HepG2 (cell line): Measurements from ENCODE around the gene BAHD1. TPM values are rescaled to one million over a fixed set of nuclear protein-coding genes. Genes with fewer than 3 reads are reported as not detected.

ENCODE experiments used
- BORCS8-MEF2B ChIP-seq: sonication (generic); formaldehyde crosslinking; IDR thresholded peaks from 2 replicates; pipeline ENCODE4 v1.8.0; 2022; ENCODE audit warnings: mild to moderate bottlenecking, missing genetic modification reagents
- CCDC6 ChIP-seq: sonication (generic); formaldehyde crosslinking; IDR thresholded peaks from 2 replicates; pipeline ENCODE4 v1.8.1; 2022; ENCODE audit warnings: mild to moderate bottlenecking, missing genetic modification reagents, moderate library complexity
- CHCHD3 ChIP-seq: sonication (generic); formaldehyde crosslinking; IDR thresholded peaks from 2 replicates; pipeline ENCODE4 v1.8.0; 2022; ENCODE audit warnings: mild to moderate bottlenecking, missing genetic modification reagents, moderate library complexity
- ESRRA ChIP-seq: sonication (generic); formaldehyde crosslinking; IDR thresholded peaks from 2 replicates; pipeline ENCODE4 v1.5.1; 2020; ENCODE audit warnings: mild to moderate bottlenecking, low read depth, missing genetic modification reagents
- FOXP1 ChIP-seq, 2 experiments: fragments of 450-650 bp in 1 of 2; IDR thresholded peaks; 2 replicates each; pipeline ENCODE4 v1.6.1; 2017 to 2018; ENCODE audit warnings: antibody characterized with exemption in 1 of 2
- IRF9 ChIP-seq: sonication (generic); formaldehyde crosslinking; IDR thresholded peaks from 2 replicates; pipeline ENCODE4 v1.8.0; 2022; ENCODE audit warnings: missing genetic modification reagents, mild to moderate bottlenecking, borderline replicate concordance
- LCORL ChIP-seq, 2 experiments: fragments of 450-650 bp in 1 of 2; sonication (generic) in 1 of 2; formaldehyde crosslinking in 1 of 2; IDR thresholded peaks; 2 replicates each; pipeline versions ENCODE4 v1.5.0 to v1.6.1; 2017 to 2020; ENCODE audit warnings: antibody characterized with exemption in 1 of 2, missing genetic modification reagents in 1 of 2
- SMAD9 ChIP-seq: sonication (generic); formaldehyde crosslinking; IDR thresholded peaks from 2 replicates; pipeline ENCODE4 v1.5.1; 2020; ENCODE audit warnings: mild to moderate bottlenecking, missing genetic modification reagents
- SOX6 ChIP-seq, 2 experiments: fragments of 450-650 bp in 1 of 2; sonication (generic) in 1 of 2; formaldehyde crosslinking in 1 of 2; IDR thresholded peaks; 2 replicates each; pipeline versions ENCODE4 v1.4.0 to v1.6.1; 2017 to 2020; ENCODE audit warnings: antibody characterized with exemption in 1 of 2, mild to moderate bottlenecking in 1 of 2, missing genetic modification reagents in 1 of 2
- SP4 ChIP-seq: sonication (generic); formaldehyde crosslinking; IDR thresholded peaks from 2 replicates; pipeline ENCODE4 v1.8.1; 2023; ENCODE audit warnings: mild to moderate bottlenecking, missing genetic modification reagents
- U2AF2 ChIP-seq: fragments of 200-400 bp; formaldehyde crosslinking; IDR thresholded peaks from 2 replicates; pipeline ENCODE4 v1.6.1; 2017; ENCODE audit warnings: low read depth, mild to moderate bottlenecking, low read length
- YY1 ChIP-seq: IDR thresholded peaks from 2 replicates; pipeline ENCODE4 v1.6.1; 2011; ENCODE audit warnings: low read length, low read depth, moderate library complexity, mild to moderate bottlenecking; ENCODE audit not compliant: insufficient read depth, insufficient replicate concordance
- ZNF138 ChIP-seq: sonication (generic); formaldehyde crosslinking; IDR thresholded peaks from 2 replicates; pipeline ENCODE4 v1.5.0; 2020; ENCODE audit warnings: mild to moderate bottlenecking, low read depth, missing genetic modification reagents
- ZNF550 ChIP-seq: sonication (generic); formaldehyde crosslinking; IDR thresholded peaks from 2 replicates; pipeline ENCODE4 v1.4.0; 2020; ENCODE audit warnings: mild to moderate bottlenecking, missing genetic modification reagents, borderline replicate concordance
- ZNF644 ChIP-seq: IDR thresholded peaks from 2 replicates; pipeline ENCODE4 v1.6.1; 2016; ENCODE audit warnings: low read depth
- ZNF724P ChIP-seq: sonication (generic); formaldehyde crosslinking; IDR thresholded peaks from 2 replicates; pipeline ENCODE4 v1.8.0; 2022; ENCODE audit warnings: missing genetic modification reagents, borderline replicate concordance
- ZNF776 ChIP-seq: sonication (generic); formaldehyde crosslinking; IDR thresholded peaks from 2 replicates; pipeline ENCODE4 v1.4.0; 2020; ENCODE audit warnings: mild to moderate bottlenecking, missing genetic modification reagents
- ZSCAN30 ChIP-seq: sonication (generic); formaldehyde crosslinking; IDR thresholded peaks from 2 replicates; pipeline ENCODE4 v1.5.0; 2020; ENCODE audit warnings: mild to moderate bottlenecking, missing genetic modification reagents
- polyA plus RNA-seq, 8 experiments: library from polyadenylated mRNA; depleted of rRNA in 3 of 8; stranded (reverse) in 7 of 8; unstranded in 1 of 8; fragments of >200 nt; fragmentation: Illumina TruSeq in 4 of 8; extraction: Trizol in 4 of 8; gene quantifications; 2 replicates each; pipeline versions ENCODE4 v1.2.1 to v1.2.3, GENCODE V29; 2011 to 2016; ENCODE audit warnings: low read depth in 4 of 8, missing spikeins in 1 of 8, mixed read lengths in 1 of 8; ENCODE audit not compliant: insufficient read depth in 1 of 8
- total RNA-seq, 5 experiments: library from RNA; depleted of rRNA; stranded (reverse); fragments of >200 nt; fragmentation: Illumina TruSeq; extraction: Trizol; gene quantifications; 2 replicates each; pipeline ENCODE4 v1.2.3, GENCODE V29; 2016; ENCODE audit warnings: low read depth in 1 of 5
- TF ChIP-seq, protein P1 (sequence below): sonication (generic); formaldehyde crosslinking; IDR thresholded peaks from 2 replicates; pipeline ENCODE4 v1.8.1; 2023; ENCODE audit warnings: mild to moderate bottlenecking, missing genetic modification reagents
- TF ChIP-seq, protein P2 (sequence below): sonication (generic); formaldehyde crosslinking; IDR thresholded peaks from 2 replicates; pipeline ENCODE4 v1.5.1; 2020; ENCODE audit warnings: missing genetic modification reagents, mild to moderate bottlenecking, borderline replicate concordance
- TF ChIP-seq, protein P3 (sequence below): sonication (generic); formaldehyde crosslinking; IDR thresholded peaks from 2 replicates; pipeline ENCODE4 v1.4.0; 2020; ENCODE audit warnings: missing genetic modification reagents

Gene BAHD1
- total and polyA plus RNA-seq, 2 of the 13 experiments (the other 11 are each of a cell fraction or from before 2014, with no cell fraction given), result 3.3 to 8.7 TPM

DNA sequence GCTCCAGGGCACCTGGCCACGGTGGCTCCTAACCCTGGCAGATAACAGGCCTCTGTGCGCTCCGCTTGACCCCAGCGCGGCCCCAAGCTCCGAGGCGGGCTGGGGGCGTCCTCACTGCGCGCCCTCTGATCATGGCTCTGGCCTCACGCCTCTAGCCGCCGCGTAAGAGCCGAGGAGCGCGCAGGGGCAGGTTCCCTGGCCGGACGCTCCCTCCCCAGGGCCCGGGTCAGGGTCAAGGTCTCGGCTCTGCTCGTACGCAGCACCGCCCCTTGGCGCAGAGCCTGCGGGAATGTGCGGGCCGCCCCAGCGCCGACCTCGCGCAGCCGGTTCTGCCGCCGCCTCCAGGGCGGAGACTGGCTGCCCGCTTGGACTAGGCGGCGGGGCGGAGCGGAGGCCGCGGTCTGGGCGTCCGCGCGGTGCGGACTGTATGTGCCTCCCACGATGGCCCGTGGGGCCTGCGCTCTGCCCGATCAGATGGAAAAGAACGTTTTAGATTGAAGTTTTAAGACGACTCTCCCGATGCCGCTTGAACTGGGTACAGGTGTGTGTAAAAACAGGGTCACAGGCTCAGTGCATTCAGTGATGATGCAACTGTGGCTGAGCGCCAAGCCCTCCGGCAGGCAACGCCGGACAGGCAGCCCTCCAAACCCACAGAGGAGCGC lies 70.8 kb downstream of the BAHD1 start (continued):
- TF ChIP-seq YY1 (no peak), ZNF644 (no peak), LCORL (IDR thresholded peaks at IDR 0.05) (no peak), LCORL (CRISPR knock-in tag; IDR thresholded peaks at IDR 0.05) (peak; percentile 77; the same call in 1 of the 2 replicates), ZNF776 (CRISPR knock-in tag) (0 out of 2 replicates have a peak, but pooled peaks have one; percentile 51), IRF9 (no peak; the same call in 1 of the 2 replicates), ZSCAN30 (CRISPR knock-in tag) (0 out of 2 replicates have a peak, but pooled peaks have one; percentile 59), BORCS8-MEF2B (CRISPR knock-in tag) (0 out of 2 replicates have a peak, but pooled peaks have one; percentile 49), ESRRA (peak; percentile 84; the same call in 1 of the 2 replicates), ZNF724P (peak; percentile 94), FOXP1 (IDR thresholded peaks at IDR 0.05) (no peak), FOXP1 (CRISPR knock-in tag; IDR thresholded peaks at IDR 0.05) (no peak), SOX6 (IDR thresholded peaks at IDR 0.05) (no peak), SOX6 (CRISPR knock-in tag; IDR thresholded peaks at IDR 0.05) (peak; percentile 64; the same call in 1 of the 2 replicates), CHCHD3 (CRISPR knock-in tag) (peak; percentile 48; the same call in 1 of the 2 replicates), ZNF138 (CRISPR knock-in tag) (no peak), SP4 (CRISPR knock-in tag) (0 out of 2 replicates have a peak, but pooled peaks have one; percentile 42), CCDC6 (CRISPR knock-in tag) (peak; percentile 94), ZNF550 (CRISPR knock-in tag) (no peak), SMAD9 (CRISPR knock-in tag) (no peak), U2AF2 (no peak)
- TF ChIP-seq, protein P1, sequence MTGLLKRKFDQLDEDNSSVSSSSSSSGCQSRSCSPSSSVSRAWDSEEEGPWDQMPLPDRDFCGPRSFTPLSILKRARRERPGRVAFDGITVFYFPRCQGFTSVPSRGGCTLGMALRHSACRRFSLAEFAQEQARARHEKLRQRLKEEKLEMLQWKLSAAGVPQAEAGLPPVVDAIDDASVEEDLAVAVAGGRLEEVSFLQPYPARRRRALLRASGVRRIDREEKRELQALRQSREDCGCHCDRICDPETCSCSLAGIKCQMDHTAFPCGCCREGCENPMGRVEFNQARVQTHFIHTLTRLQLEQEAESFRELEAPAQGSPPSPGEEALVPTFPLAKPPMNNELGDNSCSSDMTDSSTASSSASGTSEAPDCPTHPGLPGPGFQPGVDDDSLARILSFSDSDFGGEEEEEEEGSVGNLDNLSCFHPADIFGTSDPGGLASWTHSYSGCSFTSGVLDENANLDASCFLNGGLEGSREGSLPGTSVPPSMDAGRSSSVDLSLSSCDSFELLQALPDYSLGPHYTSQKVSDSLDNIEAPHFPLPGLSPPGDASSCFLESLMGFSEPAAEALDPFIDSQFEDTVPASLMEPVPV (CRISPR knock-in tag), result peak; percentile 67; the same call in 1 of the 2 replicates
- TF ChIP-seq, protein P2, sequence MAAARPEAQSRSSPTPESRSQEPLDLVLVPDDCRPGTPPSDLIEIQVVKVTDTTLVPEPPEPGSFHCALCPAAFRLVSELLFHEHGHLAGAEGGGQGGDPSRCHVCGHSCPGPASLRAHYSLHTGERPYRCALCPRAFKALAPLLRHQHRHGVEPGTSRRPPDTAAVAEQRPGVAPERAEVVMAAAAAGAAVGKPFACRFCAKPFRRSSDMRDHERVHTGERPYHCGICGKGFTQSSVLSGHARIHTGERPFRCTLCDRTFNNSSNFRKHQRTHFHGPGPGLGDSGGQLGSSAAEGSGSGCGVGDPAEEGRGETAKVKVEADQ (CRISPR knock-in tag), result peak; percentile 91; the same call in 1 of the 2 replicates
- TF ChIP-seq, protein P3, sequence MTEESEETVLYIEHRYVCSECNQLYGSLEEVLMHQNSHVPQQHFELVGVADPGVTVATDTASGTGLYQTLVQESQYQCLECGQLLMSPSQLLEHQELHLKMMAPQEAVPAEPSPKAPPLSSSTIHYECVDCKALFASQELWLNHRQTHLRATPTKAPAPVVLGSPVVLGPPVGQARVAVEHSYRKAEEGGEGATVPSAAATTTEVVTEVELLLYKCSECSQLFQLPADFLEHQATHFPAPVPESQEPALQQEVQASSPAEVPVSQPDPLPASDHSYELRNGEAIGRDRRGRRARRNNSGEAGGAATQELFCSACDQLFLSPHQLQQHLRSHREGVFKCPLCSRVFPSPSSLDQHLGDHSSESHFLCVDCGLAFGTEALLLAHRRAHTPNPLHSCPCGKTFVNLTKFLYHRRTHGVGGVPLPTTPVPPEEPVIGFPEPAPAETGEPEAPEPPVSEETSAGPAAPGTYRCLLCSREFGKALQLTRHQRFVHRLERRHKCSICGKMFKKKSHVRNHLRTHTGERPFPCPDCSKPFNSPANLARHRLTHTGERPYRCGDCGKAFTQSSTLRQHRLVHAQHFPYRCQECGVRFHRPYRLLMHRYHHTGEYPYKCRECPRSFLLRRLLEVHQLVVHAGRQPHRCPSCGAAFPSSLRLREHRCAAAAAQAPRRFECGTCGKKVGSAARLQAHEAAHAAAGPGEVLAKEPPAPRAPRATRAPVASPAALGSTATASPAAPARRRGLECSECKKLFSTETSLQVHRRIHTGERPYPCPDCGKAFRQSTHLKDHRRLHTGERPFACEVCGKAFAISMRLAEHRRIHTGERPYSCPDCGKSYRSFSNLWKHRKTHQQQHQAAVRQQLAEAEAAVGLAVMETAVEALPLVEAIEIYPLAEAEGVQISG, result peak; percentile 79
